HG02970 (cell line): ENCODE data around the gene GGT6.
"Not testable (repeated sequence)": the region's sequence is repeated elsewhere in the genome, so short reads cannot be mapped to it uniquely, and the experiment has no call there.

Experiments
- ATAC-seq: cut with Tn5 transposase; IDR thresholded peaks from one replicate; pipeline ENCODE4 v1.9.1; 2021; ENCODE audit warnings: mild to moderate bottlenecking, moderate library complexity, moderate number of reproducible peaks; ENCODE audit not compliant: unreplicated experiment, low FRiP score

GGT6 gene

GRCh38 chr17:4592240-4593005 is 32.0 kb upstream of the GGT6 start:
- no peak for ATAC-seq

- ATAC-seq, result no peak
Measured at GRCh38 chr17:4591529-4591928, 31.2 kb upstream of the GGT6 start.

- ATAC-seq, result no peak
Measured at GRCh38 chr17:4590981-4591453, 30.6 kb upstream of the GGT6 start.

- not testable (repeated sequence) for ATAC-seq
Measured at GRCh38 chr17:4590042-4590441, 29.7 kb upstream of the GGT6 start.

- no peak for ATAC-seq
Measured at GRCh38 chr17:4588898-4589625, 28.7 kb upstream of the GGT6 start.

- ATAC-seq, result no peak
Measured at GRCh38 chr17:4588391-4588790, 28.0 kb upstream of the GGT6 start.

- no peak for ATAC-seq
Measured at GRCh38 chr17:4587803-4588202, 27.4 kb upstream of the GGT6 start.

- ATAC-seq, result no peak
Measured at GRCh38 chr17:4587195-4587594, 26.8 kb upstream of the GGT6 start.

- ATAC-seq, result no peak
Measured at GRCh38 chr17:4586043-4586442, 25.7 kb upstream of the GGT6 start.

- ATAC-seq, result no peak
Measured at GRCh38 chr17:4585638-4585994, 25.2 kb upstream of the GGT6 start.

GRCh38 chr17:4584917-4585637 is 24.7 kb upstream of the GGT6 start:
- ATAC-seq, result no peak

- ATAC-seq, result no peak
Measured at GRCh38 chr17:4584101-4584916, 23.9 kb upstream of the GGT6 start, which contains the start of gene SMTNL2. Gene SMTNL2 (plus strand): TSS chr17:4584529. CDS start chr17:4584606, 77 bp downstream.

- no peak for ATAC-seq
Measured at GRCh38 chr17:4583782-4584100, 23.4 kb upstream of the GGT6 start.

GRCh38 chr17:4583206-4583605 is 22.8 kb upstream of the GGT6 start:
- ATAC-seq, result no peak

- ATAC-seq, result no peak
Measured at GRCh38 chr17:4582691-4583090, 22.3 kb upstream of the GGT6 start.

GRCh38 chr17:4582101-4582501 is 21.7 kb upstream of the GGT6 start:
- no peak for ATAC-seq

GRCh38 chr17:4580291-4580690 is 19.9 kb upstream of the GGT6 start:
- no peak for ATAC-seq

GRCh38 chr17:4579678-4580077 is 19.3 kb upstream of the GGT6 start:
- ATAC-seq, result no peak

GRCh38 chr17:4578349-4578748 is 18.0 kb upstream of the GGT6 start:
- ATAC-seq, result not testable (repeated sequence)

GRCh38 chr17:4577386-4577993 is 17.1 kb upstream of the GGT6 start:
- ATAC-seq, result no peak
